GM12878 (cell line): ENCODE data around the gene RPS16. TPM values are rescaled to one million over a fixed set of nuclear protein-coding genes. Genes with fewer than 3 reads are reported as not detected.

Source experiments
- ATAC-seq: fragments of 200-7000 bp; cut with Tn5 transposase; 3 replicates; pipeline ENCODE4 v1.9.1; 2020; ENCODE audit warnings: mild to moderate bottlenecking, moderate library complexity
- BruUV-seq: library from RNA; stranded (reverse); fragments of 400-500 nt; replicated peaks from 2 replicates; lab custom pipeline; 2021; lab: Mats Ljungman, UMichigan
- CTCF ChIA-PET: fragments of 300-600 bp; sonication (Branson Sonifier 250); formaldehyde crosslinking; extraction: SDS; loops from one replicate; lab custom pipeline; 2021; ENCODE audit warnings: inconsistent platforms; lab: Yijun Ruan, JAX
- POLR2A ChIA-PET: fragments of 350-600 bp; formaldehyde crosslinking; extraction: SDS; loops from one replicate; lab custom pipeline; 2021; ENCODE audit warnings: inconsistent platforms; lab: Charles Lee
- RAD21 ChIA-PET: fragments of 300-600 bp; sonication (Branson Sonifier 250); formaldehyde crosslinking; loops from one replicate; lab custom pipeline; 2023; ENCODE audit warnings: antibody characterized with exemption; ENCODE audit not compliant: unreplicated experiment; lab: Charles Lee
- SMC1A ChIA-PET: fragments of 300-600 bp; sonication (Branson Sonifier 250); formaldehyde crosslinking; loops from one replicate; lab custom pipeline; 2023; ENCODE audit not compliant: unreplicated experiment, uncharacterized antibody; lab: Charles Lee
- DNase-seq: peaks from one replicate; pipeline ENCODE4 v3.0.0-alpha.2; 2011; ENCODE audit warnings: low read depth, low spot score
- FAIRE-seq: peaks from 3 replicates; lab custom pipeline; 2011; peaks lifted over from hg19 to GRCh38; lab: Jason Lieb, UNC
- H2AFZ ChIP-seq: 2 replicates; pipeline ENCODE4 v1.6.0; 2011; ENCODE audit warnings: low read depth, low read length, control low read depth; ENCODE audit not compliant: control insufficient read depth
- H3K27ac ChIP-seq: 2 replicates; pipeline ENCODE4 v1.5.1; 2011; ENCODE audit warnings: control low read depth; ENCODE audit not compliant: control insufficient read depth, insufficient read depth
- H3K27me3 ChIP-seq, 2 experiments: replicated peaks in 1 of 2; 2 replicates each; pipeline versions ENCODE4 v1.6.0 to v1.6.1; 2011; ENCODE audit warnings: low read length in 1 of 2; ENCODE audit not compliant: control insufficient read depth in 2 of 2, insufficient read depth in 2 of 2
- H3K36me3 ChIP-seq, 2 experiments: 2 replicates each; pipeline ENCODE4 v1.5.1; 2011; ENCODE audit warnings: low read length in 1 of 2; ENCODE audit not compliant: control insufficient read depth in 2 of 2, insufficient read depth in 2 of 2
- H3K4me1 ChIP-seq: 2 replicates; pipeline ENCODE4 v1.6.1; 2011; ENCODE audit warnings: mild to moderate bottlenecking, low read length, moderate library complexity, mixed read lengths; ENCODE audit not compliant: control insufficient read depth, insufficient read depth
- H3K4me2 ChIP-seq: 2 replicates; pipeline ENCODE4 v1.6.0; 2011; ENCODE audit warnings: control low read depth; ENCODE audit not compliant: control insufficient read depth, insufficient read depth
- H3K4me3 ChIP-seq: fragments of 200-600 bp; sonication (generic); 2 replicates; pipeline ENCODE4 v1.5.1; 2016
- H3K79me2 ChIP-seq: 2 replicates; pipeline ENCODE4 v1.6.0; 2011; ENCODE audit warnings: low read length; ENCODE audit not compliant: control insufficient read depth, insufficient read depth
- H3K9ac ChIP-seq: 2 replicates; pipeline ENCODE4 v1.8.0; 2011; ENCODE audit warnings: low read length, control low read depth, mixed read lengths; ENCODE audit not compliant: control insufficient read depth, insufficient read depth
- H3K9me3 ChIP-seq: replicated peaks from 3 replicates; pipeline ENCODE4 v1.5.1; 2011; ENCODE audit warnings: mild to moderate bottlenecking, low read length; ENCODE audit not compliant: control insufficient read depth, insufficient read depth
- H4K20me1 ChIP-seq: 2 replicates; pipeline ENCODE4 v1.6.0; 2011; ENCODE audit not compliant: control insufficient read depth, insufficient read depth
- NFIC ChIP-seq: IDR thresholded peaks from 2 replicates; pipeline ENCODE4 v1.6.1; 2012; ENCODE audit warnings: low read depth, mild to moderate bottlenecking, inconsistent platforms, low read length, moderate library complexity
- NFXL1 ChIP-seq: fragments of 450-650 bp; IDR thresholded peaks from 2 replicates; pipeline ENCODE4 v1.6.1; 2017; ENCODE audit warnings: antibody characterized with exemption, mild to moderate bottlenecking, borderline replicate concordance
- PRDM15 ChIP-seq: fragments of 450-650 bp; formaldehyde crosslinking; IDR thresholded peaks from 2 replicates; pipeline ENCODE4 v1.4.0; 2020; ENCODE audit warnings: mild to moderate bottlenecking, moderate library complexity
- SMAD1 ChIP-seq: fragments of 450-650 bp; IDR thresholded peaks from 2 replicates; pipeline ENCODE4 v1.6.1; 2018; ENCODE audit warnings: mild to moderate bottlenecking, low read depth; ENCODE audit not compliant: partially characterized antibody
- SREBF1 ChIP-seq: IDR thresholded peaks from 2 replicates; pipeline ENCODE4 v1.6.1; 2012; ENCODE audit warnings: mild to moderate bottlenecking, low read length
- TARDBP ChIP-seq: IDR thresholded peaks from 2 replicates; pipeline ENCODE4 v1.6.1; 2016; ENCODE audit warnings: borderline replicate concordance
- WRNIP1 ChIP-seq: IDR thresholded peaks from 2 replicates; pipeline ENCODE4 v1.6.1; 2011; ENCODE audit warnings: low read depth, low read length, improper control_type of control experiment, borderline replicate concordance
- ZBTB11 ChIP-seq: fragments of 450-650 bp; formaldehyde crosslinking; IDR thresholded peaks from 2 replicates; pipeline ENCODE4 v1.5.0; 2022; ENCODE audit warnings: mild to moderate bottlenecking, missing genetic modification characterization
- ZNF592 ChIP-seq: fragments of 450-650 bp; IDR thresholded peaks from 2 replicates; pipeline ENCODE4 v1.6.1; 2017; ENCODE audit warnings: mild to moderate bottlenecking, moderate library complexity
- WGBS: methylation state at CpG from one replicate; pipeline ENCODE4 v1.1.6; 2016; ENCODE audit warnings: low lambda C conversion rate; ENCODE audit not compliant: insufficient replicate concordance, insufficient coverage; ENCODE audit errors: missing lambda C conversion rate; 5-methylcytosine and 5-hydroxymethylcytosine counted together
- in situ Hi-C: fragments of 300-500 bp; cut with MboI; formaldehyde crosslinking; loops from 9 replicates; pipeline ENCODE4 v1.14.3; 2018; ENCODE audit warnings: mixed read lengths
- intact Hi-C: fragments of 100-400 bp; cut with micrococcal nuclease; formaldehyde crosslinking; loops from one replicate; pipeline ENCODE4 v1.14.2; 2022; ENCODE audit not compliant: unreplicated experiment
- polyA plus RNA-seq, 11 experiments: library from polyadenylated mRNA; depleted of rRNA in 4 of 11; unstranded in 6 of 11; stranded (reverse) in 5 of 11; fragments of >200 nt; fragmentation: Nextera tagmentation in 4 of 11; fragmentation: Illumina TruSeq in 1 of 11; extraction: Ambion mirVana in 4 of 11; extraction: Trizol in 1 of 11; gene quantifications; 1 replicate in 1 of 11; 2 replicates in 10 of 11; pipeline versions ENCODE4 v1.2.1 to v1.2.3, GENCODE V29; 2011 to 2016; ENCODE audit warnings: inconsistent platforms in 2 of 11, missing spikeins in 2 of 11, low read depth in 1 of 11
- total RNA-seq, 4 experiments: library from RNA; depleted of rRNA in 3 of 4; stranded (reverse); fragments of >200 nt in 3 of 4; fragmentation: Illumina TruSeq in 1 of 4; extraction: Trizol in 1 of 4; gene quantifications; 2 replicates each; pipeline versions ENCODE4 v1.2.1 to v1.2.3, GENCODE V29; 2013 to 2021

The RPS16 gene
- total and polyA plus RNA-seq, 10 of the 15 experiments (the other 5 are each of a cell fraction or from before 2014, with no cell fraction given) = 148 to 4,810 (median 2,343) TPM

GRCh38 chr19:39419003-39419402, 16.7 kb downstream of the RPS16 start:
- Histone ChIP-seq H3K9ac (no peak overlapping the region), H3K79me2 (peaks cover 11% of the 10 kb centered on the region), H3K4me2 (no peak overlapping the region), H3K4me1 (no peaks in the 10 kb centered on the region), H3K36me3 (peaks cover 9 to 18% of the 10 kb centered on the region in 2 experiments; a peak in 3 of 4 replicates), H2AFZ (no peak overlapping the region), H3K27ac (no peak overlapping the region), H4K20me1 (no peaks in the 10 kb centered on the region), H3K9me3 (no peaks in the 10 kb centered on the region), H3K4me3 (no peak overlapping the region), H3K27me3 (no peaks in the 10 kb centered on the region)
- ChIA-PET RAD21 (no interaction called here), POLR2A (no interaction called here), SMC1A (interaction anchor here (0.9 kb wide), 1 partner anchor 8 kb away, joined by 3 read pairs; no protein-coding TSS in a partner anchor), CTCF (no interaction called here)
- 99% methylated on average over 9 of the region's 9 CpGs for WGBS
- intact Hi-C loops = loop anchor here (10.0 kb wide), 1 partner anchor 116 kb away; the partner anchor contains the start of gene EID2B
- ATAC-seq = no peak
- in situ Hi-C loops = no loop called here
- BruUV-seq = no TSS peak
- DNase-seq = no peak
- no peak for FAIRE-seq
- no peak for TF ChIP-seq PRDM15 (CRISPR knock-in tag)
- no peak for TF ChIP-seq WRNIP1
- TF ChIP-seq ZNF592 = no peak
- no peak for TF ChIP-seq TARDBP
- no peak for TF ChIP-seq ZBTB11
- no peak for TF ChIP-seq SMAD1
- no peak for TF ChIP-seq NFIC
- TF ChIP-seq NFXL1 = no peak
- TF ChIP-seq SREBF1 = no peak
